ENCODE measurements around the gene PCP4.

Gene PCP4

DNA sequence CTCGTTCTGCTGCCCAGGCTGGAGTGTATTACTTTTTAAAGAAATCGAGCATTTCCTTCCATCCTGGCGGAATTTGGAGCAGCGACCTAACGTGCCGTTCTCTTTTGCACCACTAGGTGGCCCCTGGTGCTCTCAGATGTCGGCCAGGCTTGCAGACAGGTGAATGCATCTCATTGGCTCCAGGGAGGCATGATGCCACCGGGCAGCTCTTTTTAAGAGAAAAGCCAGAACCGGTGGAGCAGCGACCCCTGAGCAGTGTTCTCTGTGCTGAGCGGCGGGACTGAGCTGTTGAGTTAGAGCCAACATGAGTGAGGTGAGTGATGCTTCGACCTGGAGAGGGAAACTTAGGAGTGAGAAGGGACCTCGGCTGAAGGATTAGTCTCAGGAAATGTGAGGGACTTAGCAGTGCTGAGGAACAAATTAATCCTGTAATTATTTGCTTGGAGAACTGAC, at the start of gene PCP4:
Gene PCP4 (plus strand): TSS at position 241 of the 453 bp plus-strand sequence. CDS start 64 bp downstream, at position 305.
- DNase-seq: no peak

DNA sequence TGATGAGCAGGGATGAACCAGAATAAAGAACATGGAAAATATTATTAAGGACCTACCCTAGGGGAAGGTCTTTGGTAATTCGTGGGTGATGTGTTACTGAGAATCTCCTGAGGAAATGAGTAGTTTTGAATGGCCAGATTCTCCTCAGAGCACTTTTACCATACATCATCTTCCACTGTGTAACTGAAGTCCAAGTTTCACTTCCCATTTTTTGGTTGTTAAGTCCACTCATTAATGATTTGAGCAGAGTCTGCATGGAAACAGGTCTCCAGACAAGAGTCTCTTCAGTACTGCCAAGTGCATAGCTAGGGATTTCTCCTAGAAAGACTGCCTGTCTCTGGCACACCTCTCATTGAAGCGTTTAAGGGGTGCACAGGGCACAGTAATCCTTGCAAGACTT, 48.7 kb upstream of the PCP4 start:
- no peak for DNase-seq

GRCh38 chr21:39822042-39822441, 45.2 kb upstream of the PCP4 start:
- no peak for DNase-seq

GRCh38 chr21:39825250-39825649, 42.0 kb upstream of the PCP4 start:
- no peak for DNase-seq

DNA sequence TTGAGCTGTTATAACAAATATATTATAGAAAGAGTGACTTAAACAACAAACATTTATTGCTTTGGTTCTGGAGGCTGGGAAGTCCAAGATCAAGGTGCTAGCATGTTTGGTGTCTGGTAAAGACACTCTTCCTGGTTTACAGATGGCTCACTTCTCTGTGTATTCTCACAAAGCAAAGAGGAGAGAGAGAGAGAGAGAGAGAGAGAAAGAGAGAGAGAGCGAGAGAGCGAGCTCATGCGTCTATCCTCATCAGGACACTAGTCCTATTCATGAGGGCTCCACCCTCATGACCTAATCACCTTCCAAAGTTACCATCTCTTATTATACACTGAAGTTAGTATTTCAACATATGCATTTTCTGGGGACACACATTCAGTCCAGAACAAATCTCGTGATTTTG, 32.7 kb upstream of the PCP4 start:
- no peak for DNase-seq

DNA sequence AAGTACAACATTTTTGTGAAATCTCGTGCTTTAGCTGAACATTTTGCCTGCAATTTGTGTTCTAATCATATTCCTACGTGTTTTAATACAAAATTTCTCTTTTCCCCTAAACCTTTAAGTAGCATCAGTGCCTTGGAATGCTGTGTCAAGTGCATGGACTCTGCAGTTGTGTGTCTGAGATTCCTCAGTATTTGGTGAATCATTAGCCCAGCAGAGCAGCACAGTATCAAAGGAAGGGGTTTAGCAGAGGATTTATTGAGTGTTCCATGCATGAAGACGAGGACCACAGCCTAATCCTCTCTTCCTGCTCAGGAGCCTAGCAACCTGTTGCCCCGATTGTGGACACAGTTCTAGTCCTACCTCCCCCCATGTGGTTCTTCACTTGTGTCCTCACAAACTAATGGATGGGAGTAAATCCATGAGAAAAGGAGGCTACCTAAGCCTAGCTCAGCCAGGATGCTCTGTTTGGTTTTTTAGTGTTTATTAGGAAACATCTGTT, 29.3 kb upstream of the PCP4 start:
- no peak for DNase-seq

DNA sequence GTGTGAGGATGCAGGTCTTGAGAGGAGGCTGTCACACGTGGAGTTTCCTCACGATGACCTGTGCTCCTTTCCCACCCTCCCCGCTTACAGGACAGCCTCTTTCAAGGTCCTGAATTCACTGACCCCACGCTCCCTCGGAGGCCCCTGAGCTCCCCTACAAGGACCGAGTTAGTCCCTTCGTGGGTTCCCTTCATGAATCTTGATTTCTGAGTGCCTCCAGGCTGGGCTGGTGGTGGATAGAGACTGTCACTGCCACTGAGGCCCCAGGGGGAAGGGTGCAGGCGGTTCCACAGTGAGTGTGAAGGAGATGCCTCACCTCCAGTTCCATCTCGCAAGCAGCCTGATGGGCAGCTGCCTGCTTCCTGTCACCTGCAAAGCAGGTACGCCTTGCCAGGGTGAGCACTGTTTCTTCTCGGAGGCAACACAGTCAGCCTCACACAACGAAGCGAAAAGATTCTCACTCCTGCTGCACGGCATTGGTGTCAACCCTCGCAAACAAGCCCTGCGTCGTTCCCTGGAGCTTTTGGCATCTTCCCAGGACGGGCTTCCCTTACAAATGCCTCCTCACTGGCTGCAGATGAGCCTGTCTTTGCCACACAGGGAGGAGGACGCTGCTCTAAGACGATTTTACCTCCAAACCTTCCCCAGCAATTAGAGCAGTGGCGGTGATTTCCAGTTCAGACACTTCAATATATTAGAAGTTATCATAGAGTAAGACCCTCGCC, 26.7 kb upstream of the PCP4 start:
- no peak for DNase-seq

DNA sequence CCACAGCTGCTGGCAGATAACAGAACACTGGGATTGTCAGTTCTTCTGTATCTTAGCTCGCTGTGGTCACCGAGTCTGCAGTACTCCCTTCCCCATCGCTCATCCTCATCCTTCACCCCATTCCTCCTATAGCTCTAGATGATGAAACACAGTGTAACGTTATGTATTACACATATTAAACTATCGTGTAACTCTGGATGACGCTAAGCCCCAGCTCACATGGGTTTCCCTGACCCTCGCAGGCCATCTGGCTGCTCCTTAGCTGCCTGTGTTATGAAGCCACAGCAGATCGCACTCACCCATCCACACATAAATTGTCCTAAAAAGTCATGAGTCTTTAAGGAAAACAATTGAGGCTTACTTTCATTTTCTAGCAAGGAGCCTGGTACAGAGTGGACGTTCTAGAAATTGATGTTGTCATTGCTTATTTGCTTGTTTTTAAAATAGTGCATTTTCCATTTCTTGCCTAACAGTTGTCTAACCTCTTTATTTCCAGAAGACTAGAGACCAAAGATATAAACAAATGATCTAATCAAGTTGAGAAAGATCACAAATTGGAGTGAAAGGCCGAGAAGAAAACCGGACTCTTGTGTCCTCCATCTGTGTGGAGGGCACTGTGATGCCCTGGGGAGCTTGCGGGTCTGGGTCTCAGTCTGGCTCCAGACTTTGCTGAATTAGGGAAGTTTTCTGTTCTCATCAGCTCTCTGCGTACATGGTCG, 24.3 kb upstream of the PCP4 start:
- DNase-seq: no peak

- no peak for DNase-seq
Measured at GRCh38 chr21:39843483-39843882, 23.8 kb upstream of the PCP4 start.

GRCh38 chr21:39843916-39844315, 23.3 kb upstream of the PCP4 start:
- DNase-seq: no peak

DNA sequence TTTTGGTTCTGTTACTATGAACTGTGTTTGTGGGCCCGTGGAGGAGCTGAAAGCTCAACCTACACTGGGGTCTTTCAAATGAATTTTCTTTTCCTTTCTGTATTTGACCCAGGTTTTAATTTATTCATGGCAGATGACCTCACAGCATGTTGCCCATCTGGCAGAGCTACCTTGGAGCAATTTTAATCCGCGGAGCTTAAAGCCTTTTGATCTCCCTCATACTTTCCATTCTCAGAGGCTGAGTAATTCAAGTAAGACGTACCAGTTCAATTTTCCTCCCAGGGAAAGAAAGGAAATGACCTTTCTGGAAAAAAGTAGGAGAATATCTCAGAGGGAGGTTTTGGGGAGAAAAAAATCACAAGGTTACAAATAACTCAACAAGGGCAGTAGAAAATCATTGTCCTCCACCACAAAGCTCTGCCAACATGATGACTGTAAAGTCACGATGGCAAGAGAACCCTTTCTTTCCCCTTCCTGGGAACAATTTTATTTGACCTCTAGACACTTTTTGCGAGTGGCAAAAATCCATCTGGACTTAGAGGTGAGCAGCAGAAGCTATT, 21.6 kb upstream of the PCP4 start:
- DNase-seq: no peak

- no peak for DNase-seq
Measured at GRCh38 chr21:39847877-39848276, 19.4 kb upstream of the PCP4 start.

DNA sequence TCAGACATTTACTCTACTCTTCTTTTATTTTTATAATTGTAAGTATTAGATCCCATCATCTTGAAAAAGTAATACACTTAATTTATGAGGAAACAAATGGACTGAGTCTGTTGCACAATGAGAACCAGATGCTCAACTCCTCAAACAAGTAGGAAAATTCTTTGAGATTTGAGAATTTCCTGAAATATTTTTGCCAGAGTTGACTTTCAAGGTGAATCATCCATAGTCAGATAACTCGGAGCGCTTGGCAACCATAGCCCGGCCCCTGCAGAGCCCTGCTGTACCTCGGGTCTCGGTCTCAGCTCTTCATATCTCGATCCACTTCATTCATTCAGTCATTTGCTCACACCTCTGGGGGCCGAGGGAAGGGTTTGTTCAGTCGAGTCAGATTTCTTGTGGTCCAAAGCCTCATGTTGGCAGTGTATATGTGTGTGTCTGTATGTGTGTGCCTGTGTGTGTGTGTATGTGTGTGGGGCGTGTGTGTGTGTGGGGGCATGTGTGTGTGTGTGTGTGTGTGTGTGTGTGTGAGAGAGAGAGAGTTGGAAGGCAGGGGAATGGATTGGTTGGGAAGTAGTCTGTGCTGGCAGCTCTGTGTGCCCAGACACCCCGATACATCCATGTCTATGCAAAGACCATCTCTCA, 18.1 kb upstream of the PCP4 start:
- no peak for DNase-seq

DNA sequence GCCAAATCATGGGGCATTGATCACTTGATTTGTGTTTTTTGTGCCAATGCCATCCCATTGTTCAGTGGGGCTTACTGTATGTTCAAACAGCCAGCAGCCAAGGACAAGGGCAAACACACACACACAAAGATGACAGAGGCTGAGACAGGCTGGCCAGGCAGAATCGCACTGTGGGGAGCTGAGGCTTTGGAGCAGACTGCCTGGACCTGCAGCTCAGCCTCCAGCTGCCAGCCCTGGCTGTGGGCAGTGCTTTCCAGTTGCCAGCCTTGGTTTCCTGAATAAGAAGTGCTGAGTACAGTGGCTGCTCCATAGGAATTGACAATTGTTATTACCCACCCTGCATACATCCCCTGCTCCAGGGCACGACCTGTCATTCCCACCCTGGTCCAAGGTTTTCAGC, 16.9 kb upstream of the PCP4 start:
- no peak for DNase-seq

DNA sequence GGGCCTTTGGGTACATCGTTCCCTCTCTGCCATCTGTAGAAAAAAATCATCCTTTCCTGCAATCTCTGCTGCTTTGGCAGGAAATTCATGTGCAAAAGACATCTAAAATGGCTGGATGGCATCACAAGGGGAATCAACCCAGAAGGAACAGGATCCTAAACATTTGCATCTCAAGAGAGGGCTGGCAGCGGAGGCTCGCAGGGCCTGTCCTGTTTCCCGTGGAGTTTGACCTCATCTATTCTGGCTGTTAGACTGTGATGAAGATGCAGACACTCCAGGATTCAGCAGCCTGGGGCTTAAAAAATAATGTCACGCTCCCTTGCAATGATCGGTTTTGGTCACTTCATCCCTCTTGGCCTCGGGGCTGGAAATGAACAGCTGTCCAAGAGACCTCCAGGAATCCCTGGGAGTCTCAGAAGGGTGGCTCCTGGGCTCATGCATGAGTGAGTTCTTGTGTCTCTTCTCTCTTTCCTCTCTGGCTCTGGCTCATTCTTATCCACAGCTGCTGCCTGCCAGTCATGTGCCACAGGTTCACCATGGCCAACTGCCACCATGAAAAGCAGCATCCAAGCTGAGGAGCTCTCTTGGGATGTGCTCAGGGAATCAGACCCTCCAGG, 16.1 kb upstream of the PCP4 start:
- DNase-seq: no peak

- no peak for DNase-seq
Measured at GRCh38 chr21:39852021-39852721, 15.1 kb upstream of the PCP4 start.

GRCh38 chr21:39852726-39853500, 14.3 kb upstream of the PCP4 start:
- no peak for DNase-seq

DNA sequence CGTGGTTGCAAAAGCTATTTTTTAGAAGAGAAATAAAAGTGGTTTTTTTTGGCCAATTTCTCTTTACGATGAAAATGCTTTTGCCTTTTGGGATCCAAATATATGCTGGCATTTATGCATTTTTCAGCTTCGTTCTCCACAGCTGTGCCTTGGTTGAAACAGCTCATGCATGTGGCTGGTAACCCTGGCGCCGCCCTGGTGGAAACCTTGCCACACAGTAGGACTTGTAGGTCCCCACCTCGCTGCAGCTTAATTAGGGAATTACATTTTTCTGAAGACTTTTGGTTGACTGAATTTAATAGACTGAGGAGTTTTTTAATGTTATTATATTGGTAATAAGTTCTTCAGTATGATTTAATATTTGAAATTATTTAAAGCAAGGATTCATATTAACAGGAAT, 12.7 kb upstream of the PCP4 start:
- DNase-seq: no peak

DNA sequence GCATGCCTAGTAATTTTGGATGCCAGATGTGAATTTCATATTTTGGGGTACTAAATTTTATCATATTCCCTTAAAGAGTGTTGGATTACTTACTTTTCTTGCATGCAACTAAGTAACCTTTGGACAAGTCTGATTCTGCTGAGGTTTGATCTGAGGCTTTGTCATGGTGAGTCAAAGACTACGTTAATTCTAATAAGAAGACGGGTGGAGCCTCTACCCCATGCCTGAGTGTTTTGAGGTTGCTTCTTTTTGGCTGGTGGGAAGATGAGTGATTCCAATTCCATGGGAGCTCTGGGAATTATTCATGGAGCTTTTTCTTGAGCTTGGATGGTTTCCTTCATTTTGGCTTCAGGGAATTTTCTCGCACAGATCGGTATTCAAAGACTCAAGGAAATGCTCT, 11.6 kb upstream of the PCP4 start:
- DNase-seq: no peak

DNA sequence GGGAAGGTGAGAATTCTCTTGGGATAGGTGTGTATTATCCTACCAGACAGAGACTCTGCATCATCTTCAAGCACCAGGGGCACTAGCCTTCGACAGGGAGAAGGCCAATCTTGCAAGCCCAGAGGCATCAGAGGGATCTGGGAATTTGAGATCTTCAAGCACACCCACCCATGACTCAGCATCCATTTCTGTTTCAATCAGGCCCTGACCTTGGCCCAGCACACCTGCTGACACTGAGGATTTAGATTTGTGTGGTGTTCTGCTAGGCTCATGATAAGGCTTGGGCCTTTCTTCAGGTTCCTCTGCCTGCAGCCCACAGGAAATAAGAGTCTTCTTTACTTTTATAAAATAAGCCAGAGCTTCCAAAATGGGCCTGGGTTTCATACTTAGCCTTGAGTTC, 6.6 kb upstream of the PCP4 start:
- DNase-seq: no peak

DNA sequence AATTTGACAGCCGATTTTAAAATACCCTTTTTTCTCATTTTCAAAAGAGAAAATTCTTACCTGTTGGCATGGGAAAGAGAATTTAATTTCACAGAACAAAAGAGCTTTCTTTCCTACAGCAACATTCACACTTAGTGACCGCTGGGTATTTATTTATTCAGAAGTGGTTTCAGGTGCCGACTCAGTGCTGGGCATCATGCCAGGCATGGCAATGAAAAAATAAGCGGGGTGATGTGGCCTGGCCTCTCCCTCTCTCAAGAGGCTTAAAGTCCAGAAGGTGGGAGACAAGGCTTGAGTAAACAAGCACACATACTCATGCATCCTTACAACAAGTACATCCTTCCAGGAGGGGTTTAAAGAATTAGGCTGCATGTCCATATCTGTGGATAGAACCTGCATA, 4.1 kb upstream of the PCP4 start:
- DNase-seq: no peak

- DNase-seq: no peak
Measured at GRCh38 chr21:39866093-39866492, 1.1 kb upstream of the PCP4 start.
